Islet precursor cell (in vitro differentiated cells): ENCODE data around the gene RPL34.
"Not testable (repeated sequence)": the region's sequence is repeated elsewhere in the genome, so short reads cannot be mapped to it uniquely, and the experiment has no call there.

ENCODE experiments used
- DNase-seq: peaks from one replicate; pipeline ENCODE4 v3.0.0-alpha.2; 2018

Gene RPL34

DNA sequence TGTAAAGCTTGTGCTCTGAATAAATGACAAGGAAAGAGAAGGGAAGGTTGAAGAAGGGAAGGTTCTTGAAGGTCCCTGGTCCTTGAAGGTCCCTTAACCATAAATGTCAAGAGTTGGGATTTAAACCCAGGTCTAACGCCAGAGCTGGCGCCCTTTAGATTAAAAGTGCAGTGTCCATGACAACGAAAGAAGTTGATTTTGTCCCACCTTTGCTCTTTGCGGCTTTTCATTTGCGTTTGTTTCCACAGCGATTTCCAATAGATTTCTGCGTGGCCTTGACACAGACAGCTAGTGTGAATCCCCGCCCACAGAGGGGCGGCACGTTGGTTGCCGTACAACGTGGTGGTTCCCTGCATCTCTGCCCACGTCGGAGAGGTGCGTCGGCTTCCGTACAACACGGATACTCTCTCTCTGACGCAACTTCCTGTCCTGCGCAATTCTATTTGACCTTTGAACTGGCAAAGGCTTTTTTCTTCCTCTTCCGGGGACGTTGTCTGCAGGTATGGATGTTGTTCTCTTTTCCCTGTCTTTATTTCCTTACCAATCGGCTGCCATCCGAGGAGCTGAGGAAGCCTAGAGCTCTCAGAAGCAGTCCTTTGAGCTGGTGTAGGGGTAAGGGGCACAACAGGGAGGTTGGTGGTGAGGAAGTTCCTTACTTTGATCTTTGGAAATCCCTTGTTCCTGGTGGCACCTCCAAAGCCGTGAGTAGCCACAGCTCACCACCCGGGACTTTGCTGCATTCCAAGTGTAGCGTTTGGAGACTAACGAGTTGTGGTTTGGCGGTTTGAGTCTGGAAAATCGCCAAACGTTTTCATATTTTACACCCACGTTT lies at the start of gene RPL34:
Gene RPL34 (plus strand): TSS at position 476 of the 832 bp plus-strand sequence. CDS start 1,384 bp downstream, outside the sequence.
- peak; percentile 98 for DNase-seq

DNA sequence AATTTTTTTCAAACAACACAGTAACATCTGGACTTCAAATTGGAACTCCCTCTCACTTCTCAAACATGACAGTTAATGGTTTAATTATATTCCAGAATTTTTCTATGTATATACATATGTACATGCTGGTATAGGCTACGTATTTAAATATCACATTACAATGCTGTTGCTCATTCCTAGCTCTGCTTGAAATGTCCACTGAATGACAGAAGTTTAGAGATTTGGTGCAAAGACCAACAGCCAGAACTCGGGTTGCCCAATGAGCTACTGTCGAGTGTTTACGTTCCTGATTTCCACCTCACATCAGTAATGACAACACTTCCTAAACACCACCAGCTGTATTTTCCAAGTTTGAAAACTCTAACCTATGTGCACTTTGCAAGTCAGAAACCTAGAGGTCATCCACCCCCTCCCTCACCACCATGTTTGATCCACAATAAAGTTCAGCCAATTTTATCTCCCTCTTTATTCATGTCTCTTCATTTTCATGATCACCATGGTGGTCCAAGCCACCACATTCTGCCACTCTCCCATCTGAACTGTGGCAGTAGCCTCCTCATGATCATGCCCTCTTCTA lies 49.3 kb upstream of the RPL34 start:
- no peak for DNase-seq

DNA sequence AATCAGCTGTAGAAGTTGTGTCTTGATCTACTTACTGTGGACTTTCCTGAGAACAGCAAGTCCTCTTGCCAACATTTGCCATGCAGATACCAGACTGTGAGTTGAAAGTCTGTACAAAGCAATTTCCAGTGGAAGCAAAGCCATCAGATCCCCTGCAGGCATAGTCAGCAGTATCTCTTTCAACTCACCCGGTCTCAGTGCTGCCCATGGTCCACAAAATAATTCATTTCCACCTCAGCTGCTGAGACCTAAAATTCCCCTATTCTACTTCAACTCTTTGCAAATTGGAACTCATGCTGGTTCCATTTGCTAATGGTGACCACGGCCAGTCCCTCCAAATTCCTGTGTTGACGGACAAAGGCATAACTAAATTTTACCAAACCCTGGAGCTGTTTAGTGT lies 46.0 kb upstream of the RPL34 start:
- no peak for DNase-seq

DNA sequence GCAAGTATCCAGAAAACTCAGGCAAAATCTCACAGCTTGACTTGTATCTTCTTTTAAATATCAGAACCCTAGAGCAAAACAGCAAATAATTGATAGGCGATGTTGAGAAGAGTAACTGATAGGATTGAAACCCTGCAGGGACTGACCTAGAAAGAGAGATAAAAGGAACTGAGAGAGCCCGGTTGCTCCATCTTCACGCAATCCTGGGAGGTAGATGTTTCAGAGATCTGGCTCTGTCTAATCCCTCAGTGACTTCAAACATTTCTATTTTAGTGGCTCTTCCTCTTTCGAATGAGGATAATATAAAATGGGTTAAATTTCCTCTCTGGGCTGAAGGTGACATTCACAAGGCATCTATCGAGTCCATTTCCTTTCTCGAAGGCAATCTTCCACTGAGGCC lies 39.3 kb upstream of the RPL34 start:
- DNase-seq = no peak

DNA sequence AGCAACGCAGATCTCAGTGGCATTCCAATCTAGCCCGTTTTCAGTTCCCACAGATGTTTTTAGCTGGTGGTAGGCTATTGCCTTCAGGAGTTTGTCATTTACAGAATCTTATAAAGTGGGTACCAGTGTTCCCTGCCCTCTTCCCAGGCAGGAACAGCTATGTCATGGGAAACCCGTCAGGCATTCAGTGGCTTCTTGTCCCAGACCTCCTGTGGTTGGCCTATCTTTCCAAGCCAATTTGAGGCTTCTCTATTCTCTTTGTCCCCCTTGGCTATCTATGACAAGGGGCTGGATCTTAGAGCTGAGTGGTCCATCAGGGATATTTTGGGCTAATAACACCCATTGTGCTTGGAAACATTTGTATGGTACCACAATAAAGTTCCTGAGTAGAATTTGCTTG lies 33.6 kb upstream of the RPL34 start:
- no peak for DNase-seq

DNA sequence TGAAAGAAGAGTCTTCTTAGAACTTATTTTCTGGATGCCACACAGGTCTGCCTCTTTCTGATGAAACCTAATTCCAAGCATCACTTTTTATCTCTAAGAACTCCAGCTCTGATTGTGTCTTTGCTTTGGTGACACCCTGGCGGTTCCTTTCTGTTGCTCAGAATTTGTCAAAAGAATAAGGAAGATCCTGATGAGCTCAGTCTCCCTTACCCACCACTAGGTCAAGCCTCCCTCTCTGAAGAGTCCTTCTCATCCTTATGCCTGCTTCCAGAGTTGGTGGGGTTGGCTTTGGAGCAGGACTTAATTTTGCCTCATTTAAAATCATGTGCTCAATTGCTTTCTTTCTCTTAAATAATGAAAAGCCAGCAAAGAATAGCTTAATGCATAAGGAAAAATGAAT lies 31.5 kb upstream of the RPL34 start:
- DNase-seq = no peak

DNA sequence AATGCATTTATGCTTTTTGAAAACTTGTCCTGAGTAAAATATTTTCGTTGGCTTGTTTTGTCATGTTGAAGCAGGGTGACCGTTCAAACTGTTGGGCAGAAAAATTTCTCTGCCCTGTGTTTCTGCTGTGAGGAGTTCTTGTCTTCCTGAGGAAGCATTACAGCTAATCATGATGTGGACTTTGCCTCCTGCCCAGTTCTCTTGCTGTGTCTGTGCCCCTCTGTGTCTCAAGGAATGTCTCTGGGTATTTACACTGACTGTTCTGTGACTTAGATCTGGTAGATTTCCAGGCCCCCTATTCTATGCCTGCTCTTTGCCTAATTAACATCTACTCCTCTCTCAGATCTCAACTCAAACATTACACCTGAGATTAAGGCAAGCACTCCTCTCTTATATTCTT lies 30.4 kb upstream of the RPL34 start:
- no peak for DNase-seq

DNA sequence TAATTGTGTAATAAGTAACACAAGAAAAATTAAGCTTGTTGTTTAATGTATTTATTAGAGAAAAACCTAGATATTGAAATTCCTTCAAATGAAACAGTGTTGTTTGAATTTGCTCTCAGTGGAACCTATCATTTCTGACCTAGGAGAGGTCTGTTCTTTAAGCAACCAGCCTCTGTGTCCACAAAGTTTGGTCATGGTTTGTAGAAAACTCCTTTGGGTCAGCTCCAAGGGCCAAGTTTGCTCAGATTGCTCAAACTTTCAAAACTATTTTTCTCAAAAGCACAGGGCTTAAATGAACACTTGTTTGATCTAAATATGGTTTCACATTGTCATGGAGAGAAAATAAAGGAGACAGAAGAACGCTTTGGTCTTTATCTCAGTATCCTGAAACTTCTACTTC lies 29.6 kb upstream of the RPL34 start:
- no peak for DNase-seq

DNA sequence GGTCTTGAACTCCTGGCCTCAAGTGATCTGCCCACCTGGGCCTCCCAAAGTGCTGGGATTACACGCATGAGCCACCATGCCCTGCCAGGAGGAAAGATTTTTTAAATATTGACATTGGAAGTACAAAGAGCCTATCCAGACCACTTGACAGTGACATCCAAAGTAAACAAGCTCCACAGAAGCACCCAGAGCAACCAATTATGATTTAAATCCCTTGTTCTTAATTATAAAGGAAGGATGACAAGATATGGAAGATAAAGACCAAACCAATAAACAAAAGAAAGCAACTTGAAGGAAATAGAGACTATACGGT lies 27.7 kb upstream of the RPL34 start:
- no peak for DNase-seq

DNA sequence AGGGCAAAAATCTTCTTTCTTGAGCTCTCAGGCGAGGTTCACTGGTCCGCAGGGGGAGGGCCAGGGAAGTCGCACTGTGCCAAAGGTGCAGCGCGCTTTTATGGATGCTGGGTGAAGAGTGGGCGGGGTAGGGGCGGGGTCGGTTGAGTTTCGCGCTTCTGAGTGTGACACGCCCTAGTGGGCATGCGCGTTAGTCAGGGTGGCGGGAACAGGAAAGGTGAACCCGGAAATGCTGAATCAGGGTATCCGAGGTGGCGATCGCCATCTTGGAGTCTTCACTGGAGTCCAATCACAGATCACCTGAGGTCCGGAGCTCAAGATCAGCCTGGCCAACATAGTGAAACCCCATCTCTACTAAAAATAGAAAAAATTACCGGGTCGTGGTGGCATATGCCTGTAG lies 26.1 kb upstream of the RPL34 start:
- DNase-seq = not testable (repeated sequence)

DNA sequence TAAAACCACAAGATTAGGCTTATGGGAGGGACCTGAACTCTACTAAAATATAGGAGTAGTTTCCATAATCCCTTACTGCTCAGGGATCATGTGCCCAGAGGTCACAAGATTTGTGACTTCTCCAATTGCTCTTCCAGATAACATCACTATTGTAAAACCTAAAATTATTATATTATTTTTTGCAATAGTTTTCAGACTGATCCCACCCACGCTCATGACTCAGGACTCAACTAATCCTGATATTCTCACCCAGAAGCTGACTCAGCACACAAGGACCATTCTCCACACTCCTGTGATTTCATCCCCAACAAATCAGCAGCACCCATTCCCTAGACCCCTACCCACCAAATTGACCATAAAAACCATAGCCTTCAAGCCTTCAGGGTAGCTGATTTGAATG lies 24.0 kb upstream of the RPL34 start:
- no peak for DNase-seq

DNA sequence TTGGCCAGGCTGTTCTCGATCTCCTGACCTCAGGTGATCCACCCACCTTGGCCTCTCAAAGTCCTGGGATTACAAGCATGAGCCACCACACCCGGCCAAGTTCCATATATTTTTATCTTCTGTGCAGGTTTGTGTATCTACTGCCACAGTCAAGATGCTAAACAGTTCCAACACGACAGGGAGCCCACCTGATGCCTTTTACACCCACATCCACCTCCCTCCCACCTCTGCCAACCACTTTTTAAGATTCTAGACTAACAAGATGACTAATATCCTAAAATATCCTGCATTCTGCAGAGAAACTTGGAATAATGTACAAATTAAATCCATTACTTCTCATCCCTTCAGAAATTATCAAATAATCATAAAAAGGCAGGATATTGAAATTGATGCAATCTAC lies 19.3 kb upstream of the RPL34 start:
- no peak for DNase-seq

DNA sequence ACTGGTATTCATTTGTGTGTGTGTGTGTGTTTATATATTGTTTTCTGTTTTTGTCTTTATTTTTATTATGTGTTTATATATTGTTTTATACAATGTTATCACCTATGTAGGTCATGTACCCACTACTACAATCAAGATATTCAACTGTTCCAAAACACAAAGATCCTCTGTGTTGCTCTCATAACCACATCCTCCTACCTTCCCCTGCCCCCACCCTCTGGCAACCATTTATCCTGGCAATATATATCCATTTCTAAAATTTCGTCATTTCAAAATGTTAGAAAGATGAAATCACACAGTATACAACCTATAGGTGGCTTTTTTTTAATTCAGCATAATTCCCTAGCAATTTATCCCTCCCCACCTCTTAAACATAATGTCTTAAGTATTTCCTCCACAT lies 18.8 kb upstream of the RPL34 start:
- DNase-seq = no peak

DNA sequence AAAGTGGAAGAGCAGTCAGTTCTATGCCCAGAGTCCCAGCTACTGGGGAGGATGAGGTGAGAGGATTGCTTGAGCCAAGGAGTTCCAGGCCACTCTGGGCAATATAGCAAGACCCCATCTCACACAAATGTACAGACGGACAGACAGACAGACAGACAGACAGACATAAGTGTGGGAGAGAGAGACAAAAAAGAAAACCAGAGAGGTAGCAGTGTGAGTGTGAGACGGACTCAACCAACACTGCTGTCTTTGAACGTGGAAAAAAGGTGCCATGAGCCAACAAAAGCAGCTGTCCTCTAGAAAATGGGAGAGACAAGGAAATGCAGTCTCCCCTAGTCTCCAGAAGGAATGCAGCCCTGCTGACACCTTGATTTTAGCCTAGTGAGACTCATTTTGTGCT lies 18.2 kb upstream of the RPL34 start:
- DNase-seq = no peak

DNA sequence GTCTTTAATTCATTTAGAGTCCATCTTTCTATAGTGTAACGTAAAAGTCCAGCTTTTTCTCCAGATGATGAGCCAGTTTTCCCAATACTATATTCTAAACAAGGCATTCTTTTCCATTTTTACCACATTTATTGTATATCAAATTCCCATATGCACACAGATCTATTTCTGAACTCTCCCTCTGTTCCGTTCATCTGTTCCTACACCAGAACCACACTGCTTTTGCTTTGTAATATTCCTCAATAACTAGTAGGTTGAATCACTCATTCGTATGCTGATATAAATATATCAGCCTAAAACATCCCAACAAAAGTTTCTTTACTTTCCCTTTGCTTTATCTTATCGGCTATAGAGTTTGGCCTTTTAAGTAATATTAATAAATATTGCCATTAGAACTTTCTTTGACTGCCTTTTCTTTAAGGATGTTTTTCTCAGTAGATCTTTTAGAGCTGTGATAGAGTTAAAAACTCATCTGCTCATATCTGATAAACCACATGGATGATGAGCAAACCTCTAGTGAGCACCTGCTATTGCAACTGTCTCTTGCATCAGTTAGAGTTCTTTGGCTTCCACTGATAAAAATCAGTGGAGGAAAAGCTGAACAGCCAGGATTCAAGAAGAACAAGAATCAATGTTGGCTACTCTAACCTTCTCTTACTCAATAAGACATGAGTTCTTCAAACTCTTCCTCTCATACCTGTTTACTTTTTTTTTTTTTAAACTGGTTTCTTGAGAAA lies 13.1 kb upstream of the RPL34 start:
- DNase-seq = no peak

DNA sequence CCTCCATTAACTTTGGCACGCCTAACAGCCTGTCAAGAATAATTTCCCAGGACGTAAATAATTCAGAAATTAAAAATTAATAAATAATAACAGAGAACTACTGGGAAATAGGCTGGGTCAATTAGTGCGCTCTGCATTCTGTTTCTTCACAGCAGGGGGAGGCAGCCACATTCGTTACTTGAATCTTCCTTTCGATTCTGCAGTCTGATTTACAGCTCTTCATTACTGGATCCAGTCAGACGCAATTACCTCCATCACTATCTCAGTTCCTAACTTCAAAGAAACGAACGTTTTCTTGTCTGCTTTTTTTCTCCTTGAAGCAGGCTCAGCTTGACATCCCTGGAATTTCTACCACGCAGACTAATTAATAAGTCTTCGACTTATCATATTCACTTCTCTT lies 9.0 kb upstream of the RPL34 start:
- DNase-seq = no peak

DNA sequence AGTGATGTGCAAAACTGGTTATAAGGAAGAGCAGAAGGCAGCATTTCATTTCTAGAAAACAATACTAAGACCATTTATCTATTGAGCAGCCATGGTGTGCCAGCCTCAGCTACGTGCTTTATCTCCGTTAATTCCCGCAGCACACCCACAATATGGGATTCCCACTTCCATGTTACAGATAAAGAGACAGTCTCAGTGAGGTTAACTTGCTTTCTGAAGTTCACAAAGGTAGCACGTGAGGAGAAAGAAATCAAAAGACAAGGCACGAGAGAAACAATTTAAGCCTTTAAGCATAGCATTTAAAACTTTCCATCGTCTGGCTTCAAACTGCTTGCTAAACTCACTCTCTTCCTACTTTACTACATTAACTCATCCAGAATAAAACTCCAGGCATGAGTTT lies 8.0 kb upstream of the RPL34 start:
- no peak for DNase-seq

DNA sequence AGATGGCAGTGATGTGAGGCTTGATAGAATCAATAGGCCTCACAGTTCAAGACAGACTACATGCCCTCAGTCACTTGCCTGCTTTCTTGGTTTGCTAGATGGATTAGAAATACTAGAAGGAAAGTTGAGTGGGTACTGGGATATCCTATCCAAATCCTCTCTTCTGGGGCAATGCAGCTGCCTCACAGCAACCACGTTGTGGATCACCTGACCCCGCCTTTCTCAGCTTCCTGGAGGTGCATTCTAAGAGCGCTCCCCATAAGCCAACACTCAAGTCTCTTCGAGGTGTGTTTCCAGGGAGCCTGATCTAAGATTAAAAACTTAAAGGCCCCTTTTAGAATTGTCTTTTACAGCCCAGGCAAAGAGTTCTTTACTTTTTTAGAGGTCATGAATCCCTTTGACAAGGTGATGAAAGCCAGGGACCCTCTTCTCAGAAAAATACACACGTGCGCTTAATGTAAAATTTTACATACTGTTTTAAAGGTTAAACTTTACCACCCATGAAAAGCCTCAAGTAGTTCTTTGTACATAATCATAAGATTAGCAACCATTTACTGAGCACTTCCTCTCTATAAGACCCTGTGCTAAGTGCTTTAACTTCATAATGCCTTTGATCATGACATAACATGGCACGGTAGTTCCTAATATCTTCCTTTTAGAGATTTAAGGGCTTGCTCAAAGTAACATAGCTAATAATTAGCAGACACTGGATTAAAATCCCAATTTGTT lies 840 bp upstream of the RPL34 start:
- no peak for DNase-seq

DNA sequence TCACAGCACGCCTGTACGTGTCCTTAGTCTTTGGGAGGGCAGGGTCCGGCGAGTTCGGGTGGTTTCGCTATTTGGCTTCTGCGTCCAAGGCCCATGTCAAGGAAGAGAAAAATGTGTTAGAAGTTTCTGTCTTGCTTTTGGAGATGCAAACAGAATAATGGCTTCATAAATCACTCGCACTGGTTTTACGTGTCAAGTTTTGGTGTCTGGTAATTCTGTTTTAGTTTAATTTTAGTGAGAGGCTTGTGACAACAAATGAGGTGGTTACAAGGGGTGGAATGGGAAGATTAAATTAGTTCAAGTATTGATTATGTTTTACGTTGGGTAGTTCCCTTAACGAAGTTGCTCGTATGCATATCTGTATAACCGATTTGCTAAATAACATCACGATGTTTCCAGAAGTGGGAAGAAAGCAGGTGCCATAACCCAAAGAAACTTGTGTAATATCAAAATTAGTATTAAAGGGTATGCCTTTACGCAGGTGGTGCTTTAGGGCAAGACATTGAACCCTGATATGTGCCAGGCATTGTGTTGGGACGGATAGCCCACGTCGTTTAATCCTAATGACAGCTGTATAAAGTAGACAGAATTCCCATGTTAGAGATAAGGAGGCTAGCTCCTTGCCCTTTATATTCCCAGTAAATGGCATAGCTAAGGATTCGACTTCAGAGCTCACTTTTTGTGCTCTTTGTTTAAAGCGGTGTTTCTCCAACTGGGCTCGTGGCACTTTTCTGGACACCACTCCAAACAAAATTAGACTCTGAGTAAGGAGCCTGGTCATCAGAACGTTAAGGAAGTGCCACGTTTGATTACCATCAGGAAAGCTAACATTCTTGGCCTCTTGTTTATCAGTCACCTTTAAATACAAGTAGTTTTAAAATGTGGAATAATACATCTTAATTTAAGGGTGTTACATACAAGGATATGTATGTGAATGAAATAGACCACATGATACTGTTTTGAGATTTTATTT lies 843 bp downstream of the RPL34 start:
- no peak for DNase-seq

DNA sequence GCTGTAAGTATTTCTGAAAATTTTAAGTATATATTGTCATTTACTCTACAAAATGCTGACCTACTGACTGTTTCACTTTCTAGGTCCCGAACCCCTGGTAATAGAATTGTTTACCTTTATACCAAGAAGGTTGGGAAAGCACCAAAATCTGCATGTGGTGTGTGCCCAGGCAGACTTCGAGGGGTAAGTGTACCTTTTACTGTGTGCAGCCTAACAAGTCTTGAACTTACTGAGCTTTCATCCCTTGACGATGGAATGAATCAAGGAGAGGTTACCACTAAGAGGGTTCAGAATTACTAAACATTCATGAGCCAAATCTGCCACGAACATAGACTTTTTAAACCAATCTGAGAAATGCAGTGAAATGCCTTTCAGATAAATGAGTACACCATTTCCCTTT lies 1.6 kb downstream of the RPL34 start:
- no peak for DNase-seq

DNA sequence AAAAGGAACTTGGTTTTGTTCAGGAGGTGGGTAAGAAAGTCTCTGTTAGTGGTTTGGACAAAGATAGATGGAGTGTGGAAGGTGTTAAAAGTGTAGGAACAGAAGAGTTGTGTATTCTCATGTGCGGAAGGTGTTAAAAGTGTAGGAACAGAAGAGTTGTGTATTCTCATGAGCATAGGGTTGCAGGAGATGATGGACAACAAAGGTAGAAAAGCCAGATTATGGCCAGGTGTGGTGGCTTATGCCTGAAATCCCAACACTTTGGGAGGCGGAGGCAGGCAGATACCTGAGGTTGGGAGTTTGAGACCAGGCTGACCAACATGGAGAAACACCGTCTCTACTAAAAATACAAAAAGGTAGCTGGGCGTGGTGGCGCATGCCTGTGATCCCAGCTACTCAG lies 2.5 kb downstream of the RPL34 start:
- DNase-seq = no peak

DNA sequence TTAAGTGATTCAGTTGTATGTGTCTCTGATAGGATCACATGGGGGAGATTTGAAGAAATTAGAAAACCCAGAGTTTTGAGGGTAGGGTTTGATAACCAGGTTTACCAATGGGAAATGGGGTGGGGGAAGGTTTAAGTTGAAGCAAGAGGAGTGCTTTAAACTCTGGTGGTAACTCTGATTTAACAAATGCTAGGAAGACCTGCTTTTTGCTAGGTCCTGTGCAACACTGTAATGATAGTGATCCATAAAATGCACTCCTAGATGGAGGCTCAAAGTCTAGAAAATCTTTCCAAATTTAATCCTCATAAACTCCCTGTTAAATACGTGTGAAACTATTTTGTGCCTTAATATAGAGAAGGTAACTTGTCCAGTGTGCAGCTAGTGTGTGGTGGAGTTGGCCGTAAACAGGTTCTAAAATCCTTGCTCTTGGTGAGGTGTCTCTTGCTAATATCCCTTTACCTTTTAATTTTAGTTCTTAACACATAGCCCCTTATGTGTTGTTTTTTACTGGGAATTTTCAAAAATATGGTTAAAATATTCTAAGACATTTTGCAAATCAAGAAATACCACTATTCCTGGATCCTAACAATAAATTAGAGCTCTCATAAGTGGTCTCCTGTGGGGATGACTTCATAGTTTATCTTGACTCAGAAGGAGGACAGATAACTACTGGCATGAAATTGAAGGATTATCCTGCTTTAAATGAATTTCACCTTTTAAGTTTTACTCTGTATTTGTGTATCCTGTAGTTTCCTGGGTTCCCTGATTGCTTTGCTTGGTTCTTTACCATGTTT lies 4.1 kb downstream of the RPL34 start:
- DNase-seq = no peak
